Mesendoderm (in vitro differentiated cells): Measurements from ENCODE around the gene GPAT2.
"Not testable (repeated sequence)": the region's sequence is repeated elsewhere in the genome, so short reads cannot be mapped to it uniquely, and the experiment has no call there.

Experiments used
- DNase-seq: peaks from one replicate; pipeline ENCODE4 v3.0.0; 2013
- H2AK5ac ChIP-seq: 2 replicates; pipeline ENCODE4 v1.6.1; 2013; ENCODE audit warnings: low read length, inconsistent platforms
- H2BK120ac ChIP-seq: 2 replicates; pipeline ENCODE4 v1.6.1; 2013; ENCODE audit warnings: low read depth, mild to moderate bottlenecking, low read length, moderate library complexity, mixed read lengths
- H2BK15ac ChIP-seq: replicated peaks from 2 replicates; pipeline ENCODE4 v1.6.1; 2013; ENCODE audit warnings: low read depth, mild to moderate bottlenecking, moderate library complexity
- H2BK5ac ChIP-seq: 2 replicates; pipeline ENCODE4 v1.6.1; 2013; ENCODE audit warnings: low read length, inconsistent platforms
- H3K18ac ChIP-seq: 2 replicates; pipeline ENCODE4 v1.6.1; 2013; ENCODE audit warnings: mild to moderate bottlenecking, low read length, mixed read lengths
- H3K23ac ChIP-seq: one replicate; pipeline ENCODE4 v1.6.1; 2013; ENCODE audit warnings: low read length
- H3K27ac ChIP-seq: 2 replicates; pipeline ENCODE4 v1.5.1; 2013; ENCODE audit warnings: low read depth, mild to moderate bottlenecking, inconsistent platforms, low read length, moderate library complexity
- H3K27me3 ChIP-seq: 2 replicates; pipeline ENCODE4 v1.6.1; 2013; ENCODE audit warnings: low read length, control low read depth, mild to moderate bottlenecking, inconsistent platforms; ENCODE audit not compliant: insufficient read depth, poor library complexity
- H3K36me3 ChIP-seq: 2 replicates; pipeline ENCODE4 v1.6.1; 2013; ENCODE audit warnings: low read length, inconsistent platforms; ENCODE audit not compliant: control insufficient read depth, insufficient read depth
- H3K4ac ChIP-seq: one replicate; pipeline ENCODE4 v1.6.1; 2013; ENCODE audit warnings: low read depth, mild to moderate bottlenecking, low read length, moderate library complexity
- H3K4me1 ChIP-seq: 2 replicates; pipeline ENCODE4 v1.6.1; 2013; ENCODE audit warnings: low read depth, low read length, inconsistent platforms; ENCODE audit not compliant: control insufficient read depth
- H3K4me2 ChIP-seq: 2 replicates; pipeline ENCODE4 v1.6.1; 2013; ENCODE audit warnings: low read length
- H3K4me3 ChIP-seq: 2 replicates; pipeline ENCODE4 v1.5.1; 2013; ENCODE audit warnings: mild to moderate bottlenecking, low read length
- H3K56ac ChIP-seq: one replicate; pipeline ENCODE4 v1.6.1; 2013; ENCODE audit warnings: low read length
- H3K79me1 ChIP-seq: 2 replicates; pipeline ENCODE4 v1.6.1; 2013; ENCODE audit warnings: low read length, inconsistent platforms
- H3K79me2 ChIP-seq: 2 replicates; pipeline ENCODE4 v1.6.1; 2013; ENCODE audit warnings: mild to moderate bottlenecking, low read length; ENCODE audit not compliant: control insufficient read depth, insufficient read depth
- H3K9ac ChIP-seq: 2 replicates; pipeline ENCODE4 v1.6.1; 2013; ENCODE audit warnings: low read length, inconsistent platforms
- H4K5ac ChIP-seq: one replicate; pipeline ENCODE4 v1.6.1; 2013; ENCODE audit warnings: low read length
- H4K8ac ChIP-seq: one replicate; pipeline ENCODE4 v1.6.1; 2013; ENCODE audit warnings: low read depth, mild to moderate bottlenecking, control low read depth, low read length, moderate library complexity
- WGBS: extraction: QIAGEN DNeasy Blood & Tissue Kit; methylation state at CpG from one replicate; pipeline ENCODE4 v1.1.7; 2013; ENCODE audit warnings: low lambda C conversion rate, missing lambda C conversion rate; ENCODE audit not compliant: insufficient coverage; ENCODE audit errors: extremely low coverage; 5-methylcytosine and 5-hydroxymethylcytosine counted together

The GPAT2 gene

DNA sequence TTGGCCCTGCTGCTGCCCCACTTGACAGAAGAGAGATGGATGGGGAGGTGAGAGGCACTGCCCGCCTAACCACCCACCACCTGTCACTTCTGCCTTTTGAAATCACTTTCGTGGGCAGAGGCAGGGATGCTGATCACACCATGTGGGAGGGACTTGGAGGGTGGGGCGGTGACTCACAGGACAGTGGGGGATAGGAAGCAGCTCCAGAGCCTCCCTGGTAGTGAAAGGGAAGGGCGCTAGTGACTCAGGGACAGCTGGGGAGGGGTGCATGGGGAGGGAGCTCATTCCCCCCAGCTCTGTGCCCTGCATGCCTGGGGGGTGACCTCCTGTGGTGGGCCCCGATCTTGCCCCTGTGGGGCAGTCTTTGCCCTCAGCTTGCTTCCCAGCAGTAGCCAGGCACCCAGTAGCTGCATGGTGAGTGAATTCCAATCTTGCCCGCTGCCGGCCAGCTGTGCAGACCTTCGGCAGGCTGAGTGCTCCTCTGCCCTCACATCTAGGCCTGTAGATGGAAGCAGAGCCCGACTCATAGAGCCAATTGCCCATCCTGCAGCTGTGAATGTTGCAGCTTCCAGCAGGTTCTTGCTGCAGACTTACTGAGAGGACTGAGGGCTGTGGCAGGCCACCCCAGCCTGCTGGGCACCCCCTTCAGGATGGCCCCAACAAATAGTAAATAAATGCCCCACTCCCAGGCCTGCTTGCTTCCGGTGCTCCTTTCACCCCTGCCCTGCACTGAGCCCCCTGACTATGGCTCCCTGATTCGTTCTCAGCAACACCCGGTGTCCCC, 28.6 kb upstream of the GPAT2 start:
- H4K8ac ChIP-seq, H3K56ac ChIP-seq, H3K4me1 ChIP-seq, H3K4me2 ChIP-seq, H2AK5ac ChIP-seq, H4K5ac ChIP-seq, H3K9ac ChIP-seq, H3K4me3 ChIP-seq, H2BK5ac ChIP-seq, H3K4ac ChIP-seq, H3K23ac ChIP-seq, H3K79me1 ChIP-seq, H2BK120ac ChIP-seq, H2BK15ac ChIP-seq, H3K27ac ChIP-seq, H3K18ac ChIP-seq, H3K36me3 ChIP-seq, H3K79me2 ChIP-seq, H3K27me3 ChIP-seq: not testable (repeated sequence)
- WGBS = no CpG with 5 or more reads among the region's 12 CpGs
- peak; percentile 59 for DNase-seq

DNA sequence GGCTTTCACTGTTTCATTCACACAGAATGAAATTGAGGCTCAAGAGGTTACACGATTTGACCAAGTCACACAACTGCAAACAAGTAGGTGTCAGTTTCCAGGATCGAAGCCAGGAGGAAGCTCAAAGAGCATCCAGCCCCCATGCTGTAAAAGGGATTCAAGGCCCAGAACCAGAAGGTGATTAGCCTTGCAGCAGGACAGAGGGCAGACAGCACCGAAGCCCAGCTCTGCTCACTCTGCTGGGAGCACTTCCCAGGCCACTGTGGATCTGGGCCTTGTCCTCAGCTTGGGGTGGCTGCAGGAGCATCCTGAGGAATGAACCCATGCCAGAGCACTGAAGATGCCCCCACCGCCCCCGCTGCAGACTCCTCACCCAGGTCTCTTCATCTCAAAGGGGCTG, 27.8 kb upstream of the GPAT2 start:
- WGBS = no CpG with 5 or more reads among the region's 5 CpGs
- DNase-seq, H3K79me1 ChIP-seq, H4K5ac ChIP-seq, H2BK5ac ChIP-seq, H3K36me3 ChIP-seq, H3K4me3 ChIP-seq, H3K4ac ChIP-seq, H3K4me1 ChIP-seq, H3K9ac ChIP-seq, H2BK15ac ChIP-seq, H2BK120ac ChIP-seq, H3K27ac ChIP-seq, H3K79me2 ChIP-seq, H3K23ac ChIP-seq, H3K56ac ChIP-seq, H2AK5ac ChIP-seq, H3K4me2 ChIP-seq, H3K18ac ChIP-seq, H4K8ac ChIP-seq, H3K27me3 ChIP-seq: not testable (repeated sequence)

DNA sequence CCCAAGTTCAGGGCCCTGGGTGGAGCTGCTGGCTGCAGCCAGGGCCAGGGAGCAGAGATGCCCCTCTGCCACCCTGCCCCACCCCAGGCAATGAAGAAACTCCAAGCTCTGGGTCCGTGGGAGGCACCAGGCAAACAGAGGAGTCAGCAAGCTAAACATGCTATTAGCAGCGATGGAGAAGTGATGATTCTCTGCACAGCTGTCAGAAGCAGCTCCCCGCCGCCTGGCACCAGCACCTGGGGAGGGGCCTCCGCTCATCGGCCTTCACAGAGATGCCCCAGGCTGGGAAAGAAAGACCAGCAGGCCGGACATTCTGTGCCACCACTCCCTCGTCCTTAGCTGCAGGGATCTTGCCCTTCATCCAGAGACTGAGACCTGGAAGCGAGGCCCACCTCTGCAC, 27.2 kb upstream of the GPAT2 start:
- not testable (repeated sequence) for H3K4me2 ChIP-seq, H3K27ac ChIP-seq, H2BK15ac ChIP-seq, H4K8ac ChIP-seq, H4K5ac ChIP-seq, H3K27me3 ChIP-seq, H3K56ac ChIP-seq, H3K23ac ChIP-seq, H3K4me3 ChIP-seq, H2BK120ac ChIP-seq, DNase-seq, H3K36me3 ChIP-seq, H3K18ac ChIP-seq, H3K4ac ChIP-seq, H2AK5ac ChIP-seq, H3K9ac ChIP-seq, H3K79me1 ChIP-seq, H3K79me2 ChIP-seq, H3K4me1 ChIP-seq, H2BK5ac ChIP-seq
- no CpG with 5 or more reads among the region's 9 CpGs for WGBS

DNA sequence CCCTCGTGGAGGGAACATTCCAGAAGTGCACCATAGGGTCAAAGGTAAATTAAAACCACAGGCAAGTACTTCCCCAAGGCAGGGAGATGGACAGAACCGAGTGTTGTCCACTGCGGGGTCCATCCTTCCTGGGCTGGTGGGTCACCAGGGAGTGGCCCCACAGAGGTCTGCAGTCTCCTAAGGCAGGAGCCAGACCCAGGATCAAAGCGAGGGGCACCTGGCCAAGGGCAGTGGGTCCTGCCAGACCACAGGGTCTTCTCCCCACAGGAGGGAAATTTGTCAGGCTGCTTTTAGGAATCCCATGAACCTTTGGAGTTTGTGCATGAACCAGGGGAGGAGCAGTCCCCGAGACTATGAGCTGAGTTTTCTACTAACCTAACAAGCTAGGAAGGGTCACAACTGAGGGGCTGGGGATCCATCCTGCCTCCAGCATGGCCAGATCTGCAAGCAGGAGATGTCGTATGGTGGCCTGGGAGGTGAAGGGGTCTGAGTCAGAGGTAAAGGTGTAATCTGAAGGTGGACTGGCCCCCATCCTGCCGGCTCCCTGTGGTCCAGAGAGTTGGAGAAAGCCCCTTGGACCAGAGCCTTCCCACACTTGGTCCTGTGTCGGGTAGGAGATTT, 26.6 kb upstream of the GPAT2 start:
- WGBS = no CpG with 5 or more reads among the region's 8 CpGs
- H4K5ac ChIP-seq = not testable (repeated sequence)

DNA sequence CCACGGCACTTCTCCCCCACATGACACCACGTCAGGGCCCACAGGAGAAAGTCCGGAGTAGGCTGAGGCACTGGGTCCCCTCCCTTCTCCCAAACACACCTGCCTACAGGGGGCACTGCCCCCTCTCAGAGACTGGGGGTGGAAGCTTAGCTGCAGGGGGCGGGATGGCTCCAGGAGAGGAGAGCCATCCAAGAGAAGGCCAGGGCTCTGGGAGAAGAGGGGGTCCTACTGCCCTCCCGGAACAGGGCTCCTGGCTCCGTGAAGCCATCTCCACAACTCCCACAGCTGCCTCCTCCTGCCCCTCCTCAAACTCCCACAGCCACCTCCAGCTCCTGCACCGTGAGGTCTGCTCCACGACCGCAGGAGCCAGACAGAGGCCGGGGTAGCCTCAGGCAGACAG, 25.6 kb upstream of the GPAT2 start:
- H4K5ac ChIP-seq, H3K56ac ChIP-seq, H3K4ac ChIP-seq, H3K23ac ChIP-seq, H3K4me3 ChIP-seq, H3K9ac ChIP-seq, H4K8ac ChIP-seq, H2BK5ac ChIP-seq, H2BK15ac ChIP-seq, H2AK5ac ChIP-seq, H3K18ac ChIP-seq, H3K79me2 ChIP-seq, H3K4me1 ChIP-seq, DNase-seq, H3K4me2 ChIP-seq, H3K27me3 ChIP-seq, H3K27ac ChIP-seq, H3K36me3 ChIP-seq, H2BK120ac ChIP-seq, H3K79me1 ChIP-seq: not testable (repeated sequence)
- no CpG with 5 or more reads among the region's 10 CpGs for WGBS

More for the DNA sequence above, 26.6 kb upstream of the GPAT2 start:
- not testable (repeated sequence) for DNase-seq, H3K36me3 ChIP-seq, H3K4ac ChIP-seq, H2BK120ac ChIP-seq, H3K9ac ChIP-seq, H3K4me2 ChIP-seq, H2AK5ac ChIP-seq, H2BK15ac ChIP-seq, H3K23ac ChIP-seq, H2BK5ac ChIP-seq, H4K8ac ChIP-seq, H3K27ac ChIP-seq, H3K79me2 ChIP-seq, H3K79me1 ChIP-seq, H3K4me3 ChIP-seq, H3K56ac ChIP-seq, H3K18ac ChIP-seq, H3K27me3 ChIP-seq, H3K4me1 ChIP-seq

DNA sequence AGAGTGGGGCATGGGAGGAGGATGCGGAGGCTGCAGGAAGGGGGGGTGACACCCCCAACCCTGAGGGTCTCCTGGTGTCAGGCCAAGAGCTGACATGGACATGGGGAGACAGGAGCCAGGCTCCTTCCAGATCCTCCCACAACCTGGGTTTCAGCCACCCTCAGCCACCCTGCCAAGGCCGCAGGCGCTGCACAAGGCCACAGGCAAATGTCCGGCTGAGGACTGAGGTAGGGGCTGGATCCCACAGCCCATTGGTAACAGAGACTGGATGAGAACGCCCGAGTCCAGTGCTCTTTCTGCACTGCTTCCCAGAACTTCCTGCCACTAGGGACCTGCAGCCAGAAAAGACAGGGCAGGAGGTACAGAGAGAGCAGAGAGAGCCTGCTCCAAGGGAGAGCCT, 24.7 kb upstream of the GPAT2 start:
- not testable (repeated sequence) for H2BK5ac ChIP-seq, H3K27me3 ChIP-seq, H3K9ac ChIP-seq, H3K23ac ChIP-seq, H4K8ac ChIP-seq, H3K79me1 ChIP-seq, H3K18ac ChIP-seq, H3K4me1 ChIP-seq, H4K5ac ChIP-seq, H3K4ac ChIP-seq, H3K79me2 ChIP-seq, H3K4me3 ChIP-seq, H3K36me3 ChIP-seq, H3K27ac ChIP-seq, DNase-seq, H2BK120ac ChIP-seq, H2AK5ac ChIP-seq, H3K56ac ChIP-seq, H3K4me2 ChIP-seq, H2BK15ac ChIP-seq
- whole genome bisulfite sequencing = no CpG with 5 or more reads among the region's 6 CpGs
